ENCODE measurements around the gene SNX22.

GRCh38 chr15:64185146-64185911, 33.8 kb downstream of the SNX22 start:
- TF ChIP-seq, protein P1, sequence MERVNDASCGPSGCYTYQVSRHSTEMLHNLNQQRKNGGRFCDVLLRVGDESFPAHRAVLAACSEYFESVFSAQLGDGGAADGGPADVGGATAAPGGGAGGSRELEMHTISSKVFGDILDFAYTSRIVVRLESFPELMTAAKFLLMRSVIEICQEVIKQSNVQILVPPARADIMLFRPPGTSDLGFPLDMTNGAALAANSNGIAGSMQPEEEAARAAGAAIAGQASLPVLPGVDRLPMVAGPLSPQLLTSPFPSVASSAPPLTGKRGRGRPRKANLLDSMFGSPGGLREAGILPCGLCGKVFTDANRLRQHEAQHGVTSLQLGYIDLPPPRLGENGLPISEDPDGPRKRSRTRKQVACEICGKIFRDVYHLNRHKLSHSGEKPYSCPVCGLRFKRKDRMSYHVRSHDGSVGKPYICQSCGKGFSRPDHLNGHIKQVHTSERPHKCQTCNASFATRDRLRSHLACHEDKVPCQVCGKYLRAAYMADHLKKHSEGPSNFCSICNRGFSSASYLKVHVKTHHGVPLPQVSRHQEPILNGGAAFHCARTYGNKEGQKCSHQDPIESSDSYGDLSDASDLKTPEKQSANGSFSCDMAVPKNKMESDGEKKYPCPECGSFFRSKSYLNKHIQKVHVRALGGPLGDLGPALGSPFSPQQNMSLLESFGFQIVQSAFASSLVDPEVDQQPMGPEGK (tag by site-specific recombination; IDR thresholded peaks at IDR 0.05), result no peak
- TF ChIP-seq, protein P2, sequence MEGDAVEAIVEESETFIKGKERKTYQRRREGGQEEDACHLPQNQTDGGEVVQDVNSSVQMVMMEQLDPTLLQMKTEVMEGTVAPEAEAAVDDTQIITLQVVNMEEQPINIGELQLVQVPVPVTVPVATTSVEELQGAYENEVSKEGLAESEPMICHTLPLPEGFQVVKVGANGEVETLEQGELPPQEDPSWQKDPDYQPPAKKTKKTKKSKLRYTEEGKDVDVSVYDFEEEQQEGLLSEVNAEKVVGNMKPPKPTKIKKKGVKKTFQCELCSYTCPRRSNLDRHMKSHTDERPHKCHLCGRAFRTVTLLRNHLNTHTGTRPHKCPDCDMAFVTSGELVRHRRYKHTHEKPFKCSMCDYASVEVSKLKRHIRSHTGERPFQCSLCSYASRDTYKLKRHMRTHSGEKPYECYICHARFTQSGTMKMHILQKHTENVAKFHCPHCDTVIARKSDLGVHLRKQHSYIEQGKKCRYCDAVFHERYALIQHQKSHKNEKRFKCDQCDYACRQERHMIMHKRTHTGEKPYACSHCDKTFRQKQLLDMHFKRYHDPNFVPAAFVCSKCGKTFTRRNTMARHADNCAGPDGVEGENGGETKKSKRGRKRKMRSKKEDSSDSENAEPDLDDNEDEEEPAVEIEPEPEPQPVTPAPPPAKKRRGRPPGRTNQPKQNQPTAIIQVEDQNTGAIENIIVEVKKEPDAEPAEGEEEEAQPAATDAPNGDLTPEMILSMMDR (tag by site-specific recombination; IDR thresholded peaks at IDR 0.05), result no peak
